WTC11 (cell line): ENCODE measurements around the gene ADAM17.

ENCODE experiments used
- ATF3 ChIP-seq: sonication (generic); formaldehyde crosslinking; conservative IDR thresholded peaks from 2 replicates; pipeline ENCODE4 v1.8.1; 2022; ENCODE audit warnings: mild to moderate bottlenecking, missing genetic modification reagents
- CTCF ChIP-seq: fragments of 200-600 bp; IDR thresholded peaks from 2 replicates; pipeline ENCODE4 v1.8.0; 2022; ENCODE audit warnings: antibody characterized with exemption
- E2F1 ChIP-seq: sonication (generic); formaldehyde crosslinking; IDR thresholded peaks from 2 replicates; pipeline ENCODE4 v1.8.0; 2022; ENCODE audit warnings: mild to moderate bottlenecking, missing genetic modification reagents
- ETV6 ChIP-seq: sonication (generic); formaldehyde crosslinking; IDR thresholded peaks from 2 replicates; pipeline ENCODE4 v1.8.1; 2022; ENCODE audit warnings: mild to moderate bottlenecking, missing genetic modification reagents
- NFYB ChIP-seq: sonication (generic); formaldehyde crosslinking; conservative IDR thresholded peaks from 2 replicates; pipeline ENCODE4 v1.8.0; 2022; ENCODE audit warnings: low read depth, missing genetic modification reagents
- NR2C2 ChIP-seq: sonication (generic); formaldehyde crosslinking; IDR thresholded peaks from 2 replicates; pipeline ENCODE4 v1.8.0; 2022; ENCODE audit warnings: mild to moderate bottlenecking, missing genetic modification reagents
- RELA ChIP-seq: sonication (generic); formaldehyde crosslinking; IDR thresholded peaks from 2 replicates; pipeline ENCODE4 v1.8.1; 2022; ENCODE audit warnings: missing genetic modification reagents, mild to moderate bottlenecking, borderline replicate concordance
- SP1 ChIP-seq: sonication (generic); formaldehyde crosslinking; conservative IDR thresholded peaks from 2 replicates; pipeline ENCODE4 v1.8.1; 2022; ENCODE audit warnings: missing genetic modification reagents
- TCF7 ChIP-seq: sonication (generic); formaldehyde crosslinking; IDR thresholded peaks from 2 replicates; pipeline ENCODE4 v1.8.0; 2022; ENCODE audit warnings: mild to moderate bottlenecking, low read depth, missing genetic modification reagents, moderate library complexity
- ZNF138 ChIP-seq: sonication (generic); formaldehyde crosslinking; conservative IDR thresholded peaks from 2 replicates; pipeline ENCODE4 v1.8.1; 2022; ENCODE audit warnings: mild to moderate bottlenecking, moderate library complexity, missing genetic modification reagents

GRCh38 chr2:9543557-9543956, 12.1 kb downstream of the ADAM17 start:
- TF ChIP-seq CTCF (no peak), NFYB (CRISPR knock-in tag) (no peak), ATF3 (CRISPR knock-in tag) (no peak), NR2C2 (CRISPR knock-in tag) (no peak), ETV6 (no peak), E2F1 (CRISPR knock-in tag) (no peak), SP1 (CRISPR knock-in tag) (no peak), ZNF138 (CRISPR knock-in tag) (no peak), TCF7 (CRISPR knock-in tag) (no peak), RELA (CRISPR knock-in tag) (no peak)
